Astrocyte of the spinal cord (primary cell): ENCODE results near the gene RNF44.

Experiments used
- DNase-seq: peaks from one replicate; pipeline ENCODE4 v3.0.0; 2011; ENCODE audit warnings: low read depth, low spot score
- H3K4me3 ChIP-seq: 2 replicates; pipeline ENCODE4 v1.5.1; 2011; ENCODE audit warnings: low read depth, mild to moderate bottlenecking, low read length, moderate library complexity
- in situ Hi-C: cut with HindIII; loops from 2 replicates; pipeline ENCODE4 v1.10.0; 2017; ENCODE audit warnings: low sequenced_read_pairs
- TF ChIP-seq, protein P1 (sequence below): IDR thresholded peaks from 2 replicates; pipeline ENCODE4 v1.5.1; 2012; ENCODE audit warnings: low read depth, mild to moderate bottlenecking, low read length, inconsistent platforms

Gene RNF44

GRCh38 chr5:176565760-176566288 is 28.6 kb upstream of the RNF44 start:
- TF ChIP-seq, protein P1, sequence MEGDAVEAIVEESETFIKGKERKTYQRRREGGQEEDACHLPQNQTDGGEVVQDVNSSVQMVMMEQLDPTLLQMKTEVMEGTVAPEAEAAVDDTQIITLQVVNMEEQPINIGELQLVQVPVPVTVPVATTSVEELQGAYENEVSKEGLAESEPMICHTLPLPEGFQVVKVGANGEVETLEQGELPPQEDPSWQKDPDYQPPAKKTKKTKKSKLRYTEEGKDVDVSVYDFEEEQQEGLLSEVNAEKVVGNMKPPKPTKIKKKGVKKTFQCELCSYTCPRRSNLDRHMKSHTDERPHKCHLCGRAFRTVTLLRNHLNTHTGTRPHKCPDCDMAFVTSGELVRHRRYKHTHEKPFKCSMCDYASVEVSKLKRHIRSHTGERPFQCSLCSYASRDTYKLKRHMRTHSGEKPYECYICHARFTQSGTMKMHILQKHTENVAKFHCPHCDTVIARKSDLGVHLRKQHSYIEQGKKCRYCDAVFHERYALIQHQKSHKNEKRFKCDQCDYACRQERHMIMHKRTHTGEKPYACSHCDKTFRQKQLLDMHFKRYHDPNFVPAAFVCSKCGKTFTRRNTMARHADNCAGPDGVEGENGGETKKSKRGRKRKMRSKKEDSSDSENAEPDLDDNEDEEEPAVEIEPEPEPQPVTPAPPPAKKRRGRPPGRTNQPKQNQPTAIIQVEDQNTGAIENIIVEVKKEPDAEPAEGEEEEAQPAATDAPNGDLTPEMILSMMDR: no peak
- no peak for DNase-seq
- in situ Hi-C loops: no loop called here
- no peak overlapping the region for H3K4me3 ChIP-seq

DNA sequence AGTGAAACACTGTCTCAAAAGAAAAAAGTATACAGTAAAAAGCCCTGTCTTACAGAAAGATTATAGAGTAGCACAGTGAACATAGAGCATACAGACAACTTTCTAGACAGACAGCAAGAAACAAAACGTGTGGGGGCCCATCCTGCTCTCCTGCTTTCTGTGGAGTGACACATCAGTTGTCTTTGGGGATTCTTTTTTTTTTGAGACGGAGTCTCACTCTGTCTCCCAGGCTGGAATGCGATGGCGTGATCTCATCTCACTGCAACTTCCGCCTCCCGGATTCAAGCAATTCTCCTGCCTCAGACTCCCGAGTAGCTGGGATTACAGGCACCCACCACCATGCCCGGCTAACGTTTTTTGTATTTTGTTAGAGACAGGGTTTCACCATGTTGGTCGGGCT is 26.8 kb upstream of the RNF44 start:
- TF ChIP-seq, protein P1: no peak
- no peak for DNase-seq
- in situ Hi-C loops: no loop called here
- H3K4me3 ChIP-seq: no peak overlapping the region

DNA sequence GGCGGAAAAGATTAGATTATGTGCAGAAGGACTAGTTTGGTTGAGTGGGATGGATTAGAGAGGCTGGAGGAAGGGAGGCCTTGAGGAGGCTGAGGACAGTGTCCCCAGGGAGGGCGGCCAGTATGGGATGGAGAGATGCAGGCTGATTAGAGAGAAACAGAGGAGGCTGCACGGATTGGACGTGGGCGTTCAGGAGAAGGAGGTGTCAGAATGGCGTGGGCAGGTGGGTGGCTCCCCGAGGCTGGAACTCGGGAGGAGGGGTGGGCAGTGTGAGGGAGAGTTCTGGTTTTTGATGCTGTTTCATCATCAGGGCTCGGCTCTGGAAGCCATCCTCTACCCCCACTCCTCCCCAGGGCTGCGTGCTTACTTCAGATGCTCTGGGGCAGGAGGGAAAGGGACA is 25.0 kb upstream of the RNF44 start:
- in situ Hi-C loops: no loop called here
- no peak for DNase-seq
- TF ChIP-seq, protein P1: no peak
- no peak overlapping the region for H3K4me3 ChIP-seq

GRCh38 chr5:176561259-176561658 is 24.1 kb upstream of the RNF44 start:
- in situ Hi-C loops: no loop called here
- TF ChIP-seq, protein P1: no peak
- no peak for DNase-seq
- no peak overlapping the region for H3K4me3 ChIP-seq

DNA sequence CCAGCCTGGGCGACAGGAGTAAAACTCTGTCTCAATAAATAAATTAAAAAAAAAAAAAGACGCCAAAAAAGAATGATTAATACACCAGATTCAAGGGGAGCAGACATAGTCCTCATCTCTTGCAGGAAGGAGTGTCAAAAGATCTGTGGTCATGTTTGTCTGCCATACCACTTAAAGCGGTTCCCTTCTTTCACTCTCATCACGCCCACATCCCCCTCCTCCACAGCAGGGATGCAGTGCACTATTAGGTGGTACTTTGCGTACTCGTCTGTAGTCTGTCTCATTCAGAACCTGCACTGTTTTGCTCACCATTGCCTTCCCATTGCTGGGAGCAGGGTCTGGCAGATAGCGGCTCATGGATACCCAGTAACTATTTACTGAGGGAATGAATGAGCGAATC is 23.2 kb upstream of the RNF44 start:
- TF ChIP-seq, protein P1: no peak
- in situ Hi-C loops: no loop called here
- no peak overlapping the region for H3K4me3 ChIP-seq
- DNase-seq: no peak

GRCh38 chr5:176559683-176560082 is 22.5 kb upstream of the RNF44 start:
- in situ Hi-C loops: no loop called here
- TF ChIP-seq, protein P1: no peak
- DNase-seq: no peak
- H3K4me3 ChIP-seq: no peak overlapping the region

DNA sequence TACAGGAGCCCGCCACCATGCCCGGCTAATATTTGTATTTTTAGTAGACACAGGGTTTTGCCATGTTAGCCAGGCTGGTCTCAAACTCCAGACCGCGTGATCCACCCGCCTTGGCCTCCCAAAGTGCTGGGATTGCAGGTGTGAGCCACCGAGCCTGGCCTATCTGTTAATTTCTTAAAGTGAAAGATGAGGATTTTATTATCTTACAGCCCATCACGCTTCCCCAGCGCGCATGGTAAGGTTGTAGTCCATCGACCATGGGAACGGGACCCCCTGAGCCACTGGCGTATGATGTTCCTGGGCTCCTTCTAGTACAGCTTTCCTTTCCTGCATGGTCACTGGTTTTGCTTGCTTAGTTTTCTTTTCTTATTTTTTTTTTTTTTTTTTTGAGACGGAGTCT is 20.6 kb upstream of the RNF44 start:
- no peak overlapping the region for H3K4me3 ChIP-seq
- DNase-seq: no peak
- TF ChIP-seq, protein P1: no peak
- in situ Hi-C loops: no loop called here
